H1 (cell line): ENCODE results near the gene SMTN. TPM values are rescaled to one million over a fixed set of nuclear protein-coding genes. Genes with fewer than 3 reads are reported as not detected.

Experiments used
- BCL11A ChIP-seq, 2 experiments: IDR thresholded peaks; one replicate each; pipeline ENCODE4 v1.6.1; 2011; ENCODE audit warnings: low read depth in 2 of 2, low read length in 2 of 2, mild to moderate bottlenecking in 2 of 2
- EGR1 ChIP-seq: IDR thresholded peaks from 2 replicates; pipeline ENCODE4 v1.6.1; 2011; ENCODE audit warnings: low read depth, low read length, borderline replicate concordance
- NRF1 ChIP-seq: IDR thresholded peaks from 2 replicates; pipeline ENCODE4 v1.6.1; 2011; ENCODE audit warnings: mild to moderate bottlenecking, low read depth, low read length, improper control_type of control experiment
- PHF8 ChIP-seq: fragments of 200-600 bp; sonication (generic); conservative IDR thresholded peaks from 2 replicates; pipeline ENCODE4 v1.7.1; 2012; ENCODE audit warnings: low read depth, mild to moderate bottlenecking, inconsistent platforms, low read length, moderate library complexity
- RXRA ChIP-seq: IDR thresholded peaks from 2 replicates; pipeline ENCODE4 v1.6.1; 2011; ENCODE audit warnings: low read depth, mild to moderate bottlenecking, low read length, moderate library complexity; ENCODE audit not compliant: insufficient read depth
- SAP30 ChIP-seq: fragments of 300-600 bp; sonication (generic); IDR thresholded peaks from 2 replicates; pipeline ENCODE4 v1.7.1; 2012; ENCODE audit warnings: low read length, moderate library complexity, mild to moderate bottlenecking, inconsistent platforms; ENCODE audit not compliant: insufficient read depth, insufficient replicate concordance
- SUZ12 ChIP-seq: fragments of 200-600 bp; sonication (generic); IDR thresholded peaks from 2 replicates; pipeline ENCODE4 v1.6.1; 2012; ENCODE audit warnings: mild to moderate bottlenecking, inconsistent platforms, low read length, moderate library complexity, mixed read lengths
- polyA plus RNA-seq, 7 experiments: library from polyadenylated mRNA; depleted of rRNA in 3 of 7; stranded (reverse) in 5 of 7; unstranded in 2 of 7; fragments of >200 nt in 5 of 7; fragments of 200-250 nt in 2 of 7; gene quantifications; 1 replicate in 5 of 7; 2 replicates in 1 of 7; 4 replicates in 1 of 7; pipeline versions ENCODE4 v1.2.1 to v1.2.3, GENCODE V29; 2011 to 2013; ENCODE audit warnings: missing spikeins in 2 of 7, mixed read lengths in 2 of 7
- total RNA-seq: library from RNA; stranded (reverse); fragmentation: NEBNext Ultra II Directional; extraction: Animal tissue kit (Norgen Biotek cat#: 25700); gene quantifications from 2 replicates; pipeline ENCODE4 v1.2.1, GENCODE V29; 2021

Gene SMTN
- total and polyA plus RNA-seq, 2 of the 8 experiments (the other 6 are each of a cell fraction or from before 2014, with no cell fraction given), result 12.3 to 20.8 TPM

GRCh38 chr22:31130873-31131272, 49.8 kb downstream of the SMTN start (continued):
- TF ChIP-seq NRF1 (no peak), SUZ12 (no peak), RXRA (no peak), EGR1 (no peak), SAP30 (no peak), BCL11A (IDR thresholded peaks at IDR 0.05; ENCODE audit: low read depth in 2 of 2, low read length in 2 of 2) (no peak), PHF8 (no peak)
